HG02759 (cell line): ENCODE results near the gene NUTM2G.
"Not testable (repeated sequence)": the region's sequence is repeated elsewhere in the genome, so short reads cannot be mapped to it uniquely, and the experiment has no call there.

Experiments used
- ATAC-seq: cut with Tn5 transposase; IDR thresholded peaks from one replicate; pipeline ENCODE4 v1.9.1; 2021; ENCODE audit warnings: mild to moderate bottlenecking, moderate library complexity; ENCODE audit not compliant: unreplicated experiment

Gene NUTM2G, protein sequence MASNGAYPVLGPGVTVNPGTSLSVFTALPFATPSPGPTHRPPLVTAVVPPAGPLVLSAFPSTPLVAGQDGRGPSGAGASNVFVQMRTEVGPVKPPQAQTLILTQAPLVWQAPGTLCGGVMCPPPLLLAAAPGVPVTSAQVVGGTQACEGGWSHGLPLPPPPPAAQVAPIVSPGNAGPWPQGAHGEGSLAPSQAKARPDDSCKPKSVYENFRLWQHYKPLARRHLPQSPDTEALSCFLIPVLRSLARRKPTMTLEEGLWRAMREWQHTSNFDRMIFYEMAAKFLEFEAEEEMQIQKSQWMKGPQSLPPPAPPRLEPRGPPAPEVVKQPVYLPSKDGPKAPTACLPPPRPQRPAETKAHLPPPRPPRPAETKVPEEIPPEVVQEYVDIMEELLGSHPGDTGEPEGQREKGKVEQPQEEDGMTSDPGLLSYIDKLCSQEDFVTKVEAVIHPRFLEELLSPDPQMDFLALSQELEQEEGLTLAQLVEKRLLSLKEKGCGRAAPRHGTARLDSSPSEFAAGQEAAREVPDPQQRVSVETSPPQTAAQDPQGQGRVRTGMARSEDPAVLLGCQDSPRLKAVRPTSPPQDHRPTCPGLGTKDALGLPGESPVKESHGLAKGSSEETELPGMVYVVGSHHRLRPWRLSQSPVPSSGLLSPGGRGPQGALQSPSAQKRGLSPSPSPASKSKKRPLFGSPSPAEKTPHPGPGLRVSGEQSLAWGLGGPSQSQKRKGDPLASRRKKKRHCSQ

DNA sequence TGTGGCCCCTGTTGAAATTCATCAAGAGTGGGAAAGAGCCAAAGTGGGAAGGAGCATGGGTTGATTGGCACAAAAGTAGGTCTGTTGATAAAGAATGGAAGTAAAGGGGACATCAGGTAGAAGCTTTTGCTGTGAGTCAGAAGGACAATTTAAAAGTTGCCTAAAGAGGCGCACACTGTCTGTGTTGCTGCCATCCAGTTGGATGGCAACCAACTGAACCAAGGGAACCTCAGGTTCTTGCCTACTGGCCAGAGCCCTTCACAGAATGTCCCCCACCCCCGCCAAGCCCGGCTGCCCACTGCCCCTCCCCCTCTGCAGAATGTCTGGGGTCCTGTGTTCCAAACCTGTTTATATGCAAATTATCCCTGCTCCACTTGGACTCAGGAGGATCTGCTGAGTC is at the start of gene NUTM2G:
TSS of gene NUTM2G (plus strand) at position 301 of the 400 bp plus-strand sequence. CDS start 182 bp downstream, outside the sequence.
- ATAC-seq = not testable (repeated sequence)

DNA sequence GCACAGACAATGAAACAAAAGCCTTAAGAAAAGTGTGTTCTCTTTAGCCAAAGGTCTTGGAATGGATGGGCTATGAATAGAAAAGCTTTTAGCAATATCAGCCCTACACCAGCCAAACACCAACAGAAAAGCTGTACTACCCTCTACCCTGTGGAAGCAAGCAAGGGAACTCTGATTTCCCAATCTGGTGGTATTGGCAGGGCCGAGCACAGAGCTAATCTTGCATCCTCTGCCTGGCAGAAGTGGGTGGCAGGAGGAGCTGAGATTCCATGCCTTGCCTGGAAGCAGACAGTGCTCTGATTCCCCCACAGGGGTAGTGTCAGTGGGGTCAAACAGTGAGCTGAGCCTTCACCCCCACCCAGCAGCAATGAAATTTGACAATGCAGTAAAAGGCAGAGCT is 44.7 kb upstream of the NUTM2G start:
- ATAC-seq = no peak

DNA sequence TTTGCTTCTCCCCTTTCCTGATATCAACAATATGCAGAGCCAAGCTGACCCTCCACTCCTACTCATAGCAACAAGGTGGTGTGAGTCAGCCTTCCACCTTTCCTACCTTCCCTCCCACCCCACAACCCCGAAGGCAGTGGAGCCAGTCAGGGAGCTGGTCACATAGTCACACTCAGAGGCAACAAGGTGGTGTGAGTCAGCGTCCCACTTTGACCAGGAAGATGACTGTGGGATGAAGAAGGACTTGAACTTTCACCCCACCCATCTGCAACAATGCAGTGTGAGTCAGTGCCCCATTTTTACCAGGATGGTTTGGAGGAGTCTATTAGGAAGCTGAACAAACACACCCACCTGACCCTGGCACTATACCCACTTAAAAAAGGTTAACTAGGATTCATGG is 44.2 kb upstream of the NUTM2G start:
- ATAC-seq = no peak

DNA sequence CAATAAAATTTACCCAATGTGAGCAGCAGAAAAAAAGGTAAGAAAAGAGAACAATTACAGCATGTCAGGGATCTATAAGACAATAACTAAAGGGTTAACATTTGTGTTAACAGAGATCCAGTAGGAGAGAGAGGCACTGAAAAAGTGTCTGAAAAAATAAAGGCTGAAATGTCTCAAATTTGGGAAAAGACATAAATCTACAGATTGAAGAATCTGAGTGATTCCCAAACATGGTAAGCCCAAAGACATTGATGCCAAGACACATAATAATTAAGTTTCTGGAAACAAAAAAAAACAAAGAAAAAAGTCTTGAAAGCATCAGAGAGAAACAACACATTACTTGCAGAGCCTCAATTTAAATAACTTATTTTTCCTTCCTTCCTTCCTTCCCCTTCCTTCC is 43.2 kb upstream of the NUTM2G start:
- no peak for ATAC-seq

DNA sequence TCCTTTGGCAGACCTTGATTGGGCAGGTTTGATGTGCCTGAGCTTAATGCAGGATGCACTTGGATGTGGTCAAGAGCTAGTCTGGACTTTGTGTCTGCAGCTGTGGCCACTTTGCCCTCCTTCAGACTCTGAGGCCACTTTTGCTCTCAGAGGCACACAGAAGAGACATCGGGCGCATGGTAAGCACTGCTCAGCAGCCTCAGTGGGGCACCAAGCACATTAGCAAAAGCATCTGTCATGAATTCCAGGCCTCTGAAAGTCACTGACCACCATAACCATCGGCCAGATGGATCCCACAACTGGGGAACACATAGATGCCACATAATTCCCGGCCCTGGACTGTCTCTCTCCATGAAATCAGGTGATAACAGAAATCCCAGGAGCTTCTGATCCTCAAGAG is 40.1 kb upstream of the NUTM2G start:
- no peak for ATAC-seq

DNA sequence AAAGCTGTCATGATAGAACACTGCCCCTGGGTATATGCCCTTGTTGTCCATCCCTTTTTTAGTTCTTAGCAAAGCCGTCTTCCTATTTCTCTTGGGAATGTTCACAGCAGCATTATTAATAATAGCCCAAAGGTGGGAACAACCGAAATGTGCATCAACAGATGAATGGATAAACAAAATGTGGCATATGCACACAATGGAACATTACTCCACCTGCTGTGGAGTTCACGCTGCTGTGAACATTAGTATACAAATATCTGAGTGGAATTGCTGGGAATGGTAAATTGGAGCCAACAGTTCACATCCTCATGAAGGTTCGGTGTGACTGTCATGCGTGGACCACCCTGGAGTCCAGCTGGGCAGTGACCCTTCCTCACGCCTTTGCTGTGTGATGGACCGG is 36.5 kb upstream of the NUTM2G start:
- no peak for ATAC-seq

DNA sequence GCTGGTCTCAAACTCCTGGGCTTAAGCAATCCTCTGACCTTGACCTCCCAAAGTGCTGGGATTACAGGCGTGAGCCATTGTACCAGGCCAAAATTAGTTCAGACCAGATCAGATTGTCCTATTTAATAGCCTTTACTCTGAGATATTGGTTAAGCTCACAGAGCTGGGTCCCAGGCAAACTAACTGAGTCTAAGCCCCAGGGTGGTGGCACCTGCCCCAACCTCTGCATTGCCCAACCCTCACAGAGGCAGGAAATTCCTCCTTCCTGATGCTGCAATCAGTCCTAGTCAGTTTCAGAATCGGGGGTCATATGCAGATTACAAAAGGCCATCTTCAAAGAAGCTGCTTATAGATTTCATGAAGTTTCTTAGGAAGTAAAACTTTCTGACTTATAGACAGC is 28.6 kb upstream of the NUTM2G start:
- not testable (repeated sequence) for ATAC-seq

DNA sequence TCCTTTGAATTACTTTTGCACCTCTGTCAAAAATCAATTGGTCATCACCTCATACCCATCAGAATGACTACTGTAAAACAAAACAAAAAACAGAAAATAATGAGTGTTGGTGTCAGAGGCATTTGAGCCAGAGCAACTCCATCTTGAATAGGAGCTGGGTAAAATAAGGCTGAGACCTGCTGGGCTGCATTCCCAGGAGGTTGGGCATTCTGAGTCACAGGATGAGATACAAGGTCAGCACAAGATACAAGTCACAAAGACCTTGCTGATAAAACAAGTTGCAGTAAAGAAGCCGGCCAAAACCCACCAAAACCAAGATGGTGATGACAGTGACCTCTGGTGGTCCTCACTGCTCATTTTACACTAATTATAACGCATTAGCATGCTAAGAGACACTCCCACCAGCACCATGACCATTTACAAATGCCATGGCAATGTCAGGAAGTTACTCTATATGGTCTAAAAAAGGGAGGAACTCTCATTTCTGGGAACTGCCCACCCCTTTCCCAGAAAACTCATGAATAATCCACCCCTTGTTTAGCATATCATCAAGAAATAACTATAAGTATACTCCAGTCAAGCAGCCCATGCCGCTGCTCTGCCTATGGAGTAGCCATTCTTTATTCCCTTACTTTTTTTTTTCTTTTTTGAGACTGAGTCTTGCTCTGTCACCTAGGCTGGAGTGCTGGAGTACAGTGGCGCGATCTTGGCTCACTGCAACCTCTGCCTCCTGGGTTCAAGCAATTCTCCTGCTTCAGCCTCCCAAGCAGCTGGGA is 23.5 kb upstream of the NUTM2G start:
- not testable (repeated sequence) for ATAC-seq

DNA sequence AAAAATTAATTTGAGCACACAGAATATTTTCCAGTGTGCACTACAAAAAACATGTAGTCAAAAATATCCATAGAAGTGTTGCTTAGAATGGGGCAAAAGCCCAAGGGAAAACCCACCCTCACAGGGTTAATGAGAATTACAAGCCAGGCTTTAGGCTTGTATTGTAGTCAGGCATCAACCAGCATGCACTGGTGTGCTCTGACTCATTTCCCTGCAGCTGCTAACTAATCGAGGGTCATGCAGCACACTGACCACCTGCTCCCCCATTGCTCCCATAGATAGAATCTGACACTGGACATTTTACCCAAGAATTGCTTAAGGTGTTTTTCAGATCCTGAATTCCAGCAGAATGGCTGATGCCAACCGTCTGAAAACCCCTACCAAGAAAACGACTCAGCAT is 20.2 kb upstream of the NUTM2G start:
- not testable (repeated sequence) for ATAC-seq

DNA sequence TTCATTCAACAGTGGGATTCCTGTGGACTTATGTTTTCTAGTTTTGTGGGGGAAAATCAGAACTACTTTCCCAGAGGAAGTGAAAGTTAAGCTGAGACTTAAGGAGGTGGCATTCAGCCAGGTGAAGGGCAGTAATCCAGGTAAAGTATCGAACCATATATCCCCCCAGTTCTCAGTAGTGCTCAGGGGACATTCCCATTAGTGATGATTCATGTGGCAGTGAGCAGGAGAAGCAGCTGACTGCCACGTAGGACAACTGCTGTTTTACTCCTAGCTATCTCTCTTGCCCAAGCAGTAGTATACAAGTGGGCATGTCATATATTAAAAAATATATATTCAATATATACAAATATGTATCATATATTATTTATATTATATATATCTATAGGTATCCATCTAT is 13.1 kb upstream of the NUTM2G start:
- not testable (repeated sequence) for ATAC-seq

DNA sequence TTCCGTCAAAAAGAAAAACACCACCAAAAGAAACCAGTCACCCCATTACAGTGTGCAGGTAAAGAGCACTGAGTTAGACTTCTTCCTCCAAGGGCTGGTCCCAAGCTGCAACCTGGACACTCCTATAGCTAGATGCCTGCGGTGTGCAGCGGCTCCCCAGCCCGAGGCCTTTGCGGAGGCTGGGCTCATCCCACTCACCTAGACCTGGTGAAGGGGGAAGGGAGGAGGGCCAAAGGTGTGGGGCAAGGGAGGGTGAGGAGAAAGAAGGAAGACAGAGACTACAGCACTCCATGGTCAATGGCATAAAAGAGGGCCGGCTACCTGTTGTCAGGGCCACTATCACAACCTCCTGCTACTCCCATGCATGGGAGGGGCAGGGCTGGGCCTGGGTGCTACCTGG is 12.1 kb upstream of the NUTM2G start:
- ATAC-seq = not testable (repeated sequence)

DNA sequence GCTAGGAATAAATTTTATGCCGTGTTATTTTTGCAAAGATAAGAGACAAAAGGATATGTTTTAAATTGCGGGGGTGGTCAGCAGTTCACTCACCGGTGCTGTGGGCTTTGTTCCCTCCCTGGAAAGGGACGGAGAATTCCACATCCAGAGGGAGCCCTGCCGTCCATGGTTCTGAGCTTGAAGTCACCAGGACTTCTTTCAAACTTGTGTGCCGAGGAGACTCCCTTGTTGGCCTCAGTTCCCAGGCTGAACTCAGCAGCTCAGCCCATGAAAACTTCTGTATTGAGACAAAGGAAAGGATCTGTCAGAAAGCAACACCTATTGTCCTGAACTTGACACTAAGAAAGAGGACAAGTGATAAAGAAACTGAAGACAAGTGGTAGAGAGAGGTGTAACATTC is 10.1 kb upstream of the NUTM2G start:
- not testable (repeated sequence) for ATAC-seq

DNA sequence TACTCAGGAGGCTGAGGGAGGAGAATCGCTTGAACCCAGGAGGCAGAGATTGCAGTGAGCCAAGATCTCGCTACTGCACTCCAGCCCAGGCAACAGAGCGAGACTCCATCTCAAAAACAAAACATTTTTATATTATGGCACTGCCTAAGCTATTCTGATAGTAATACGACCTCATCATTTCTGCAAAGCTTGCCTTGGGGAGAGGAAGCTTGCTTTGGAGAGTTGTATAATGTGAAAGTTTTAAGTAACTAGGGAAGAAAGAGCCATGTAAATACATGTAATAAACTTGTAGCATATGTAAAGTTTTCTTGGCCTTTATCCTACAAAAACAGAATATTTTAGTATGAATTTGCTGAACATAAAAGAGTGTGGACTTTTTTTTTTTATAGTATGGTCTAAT is 7.8 kb upstream of the NUTM2G start:
- ATAC-seq = not testable (repeated sequence)

DNA sequence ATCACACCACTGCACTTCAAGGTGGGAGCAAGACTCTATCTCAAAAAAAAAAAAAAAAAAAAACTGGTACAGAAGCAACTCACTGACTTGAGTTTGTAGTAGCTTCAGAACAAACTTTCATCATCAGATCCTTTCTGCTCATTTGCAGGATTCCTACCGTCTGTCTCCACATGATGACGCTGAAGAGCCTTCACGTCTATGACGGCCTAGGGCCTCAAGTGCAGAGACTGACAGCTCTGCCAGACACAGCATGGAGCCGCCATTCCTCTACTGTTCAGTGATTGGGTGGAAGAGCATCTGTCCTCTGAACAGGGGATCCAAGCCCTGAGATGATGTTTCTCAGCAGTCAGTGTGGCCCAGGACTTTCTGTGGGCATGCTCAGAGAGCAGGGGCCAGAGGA is 3.1 kb upstream of the NUTM2G start:
- ATAC-seq = not testable (repeated sequence)

DNA sequence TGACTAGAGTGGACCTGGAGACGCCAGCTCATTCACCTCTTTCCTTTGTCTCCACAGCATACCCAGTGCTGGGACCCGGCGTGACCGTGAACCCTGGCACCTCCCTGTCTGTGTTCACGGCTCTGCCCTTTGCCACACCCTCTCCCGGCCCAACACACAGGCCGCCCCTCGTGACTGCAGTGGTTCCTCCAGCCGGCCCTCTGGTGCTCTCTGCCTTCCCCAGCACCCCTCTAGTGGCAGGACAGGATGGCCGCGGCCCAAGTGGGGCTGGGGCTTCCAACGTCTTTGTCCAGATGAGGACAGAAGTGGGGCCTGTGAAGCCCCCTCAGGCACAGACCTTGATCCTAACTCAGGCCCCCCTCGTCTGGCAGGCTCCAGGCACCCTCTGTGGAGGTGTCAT is 3.0 kb downstream of the NUTM2G start:
- not testable (repeated sequence) for ATAC-seq

DNA sequence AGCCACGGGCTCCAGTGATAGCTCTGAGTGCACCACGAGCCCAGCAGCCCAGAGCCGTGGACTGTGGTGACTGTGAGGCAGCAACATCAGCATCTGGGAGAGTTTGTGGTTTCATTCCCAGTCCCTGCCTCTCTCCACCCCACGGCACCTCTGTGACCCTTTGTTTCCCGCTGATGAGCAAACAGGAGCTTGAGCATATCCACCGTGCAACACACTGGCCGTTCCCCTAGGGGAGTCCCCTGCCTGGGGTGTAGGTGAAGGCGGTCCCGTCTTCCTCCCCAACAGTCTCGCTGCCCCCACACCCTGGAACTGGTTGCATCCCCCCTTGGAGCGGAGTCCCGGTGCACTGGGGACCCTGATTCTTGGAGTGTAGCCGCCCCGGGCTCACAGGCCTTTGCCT is 5.5 kb downstream of the NUTM2G start:
- ATAC-seq = not testable (repeated sequence)

DNA sequence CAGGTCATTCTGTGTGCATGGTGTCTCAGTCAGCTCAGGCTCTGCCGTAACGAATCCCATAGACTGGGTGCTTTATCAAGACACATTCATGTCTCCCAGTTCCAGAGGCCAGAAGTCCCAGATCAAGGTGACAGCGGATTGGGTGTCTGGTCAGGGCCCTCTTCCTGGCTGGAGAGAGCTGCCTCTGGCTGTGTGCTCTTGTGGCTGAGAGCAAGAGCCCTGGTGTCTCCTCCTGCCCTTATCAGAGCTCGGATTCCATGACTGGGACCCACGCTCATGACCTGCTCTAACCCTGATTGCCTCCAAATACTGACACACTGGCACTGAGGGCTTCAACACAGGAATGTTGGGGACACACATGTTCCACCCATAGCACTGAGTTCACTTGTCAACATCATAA is 6.1 kb downstream of the NUTM2G start:
- ATAC-seq = not testable (repeated sequence)

DNA sequence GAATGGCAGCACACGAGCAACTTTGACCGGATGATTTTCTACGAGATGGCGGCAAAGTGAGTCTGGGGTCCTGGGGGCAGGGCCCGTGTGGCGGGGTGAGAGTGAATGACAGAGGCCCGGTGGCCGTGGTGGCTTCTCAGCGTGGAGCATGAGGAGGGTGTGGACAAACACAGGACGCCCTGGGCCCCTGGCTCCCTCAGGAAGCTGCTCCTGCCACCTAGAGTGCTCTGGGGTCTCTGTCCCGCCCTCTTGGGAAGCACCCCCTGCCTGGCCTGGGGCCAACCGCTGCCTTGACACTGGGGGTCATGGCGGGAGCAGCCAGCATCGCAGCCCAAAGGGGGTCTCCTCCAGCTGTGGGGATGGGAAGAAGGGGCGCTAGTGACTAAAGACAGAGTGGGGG is 6.8 kb downstream of the NUTM2G start:
- not testable (repeated sequence) for ATAC-seq

DNA sequence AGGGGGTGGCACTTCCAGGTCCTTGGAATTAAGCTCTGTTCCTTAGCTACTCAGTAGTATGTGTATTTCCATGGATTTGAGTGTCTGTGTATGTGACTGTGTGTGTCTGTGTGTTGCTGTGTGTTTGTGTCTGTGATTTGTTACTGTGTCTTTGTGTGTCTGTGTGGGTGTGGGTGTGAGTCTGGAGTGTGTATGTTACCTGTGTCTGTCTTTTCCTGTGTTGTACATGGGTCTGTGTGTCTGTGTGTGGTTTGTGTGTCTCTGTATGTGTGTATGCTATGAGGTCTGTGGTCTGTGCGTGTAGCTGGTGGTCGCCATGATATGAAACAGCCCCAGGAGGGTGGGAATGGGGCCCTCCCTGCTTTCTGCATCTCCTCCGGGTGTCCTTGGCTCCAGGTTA is 8.8 kb downstream of the NUTM2G start:
- not testable (repeated sequence) for ATAC-seq

DNA sequence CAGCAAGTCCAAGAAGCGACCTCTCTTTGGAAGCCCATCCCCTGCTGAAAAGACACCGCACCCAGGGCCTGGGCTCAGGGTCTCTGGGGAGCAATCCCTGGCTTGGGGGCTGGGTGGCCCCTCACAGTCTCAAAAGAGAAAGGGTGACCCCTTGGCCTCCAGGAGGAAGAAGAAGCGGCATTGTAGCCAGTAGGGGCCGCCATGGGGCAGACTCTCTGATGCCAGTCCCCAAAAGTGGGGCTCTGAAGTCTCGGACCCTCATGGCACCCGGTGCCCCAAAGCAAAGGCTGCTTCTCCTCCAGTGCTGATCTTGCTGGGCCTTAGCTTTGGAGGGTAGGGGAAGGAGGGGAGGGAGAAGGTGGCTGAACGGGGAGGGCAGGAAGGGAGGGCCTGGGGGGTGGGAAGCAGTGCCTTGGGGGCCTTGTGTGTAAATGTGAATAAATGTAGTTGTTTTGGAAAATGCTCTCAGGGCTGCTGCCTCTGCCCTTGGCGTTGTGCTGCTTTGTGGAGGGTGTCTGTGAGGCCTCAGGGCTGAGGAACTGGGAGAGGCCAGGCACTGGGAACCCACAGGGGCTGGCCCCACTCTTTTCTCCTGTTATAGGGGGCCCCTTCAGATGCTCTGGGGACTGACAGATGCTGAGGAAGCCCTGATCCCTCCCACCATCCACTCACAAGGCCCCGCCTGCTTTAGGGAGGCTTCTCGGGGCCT is 10.5 kb downstream of the NUTM2G start:
- ATAC-seq = not testable (repeated sequence)

DNA sequence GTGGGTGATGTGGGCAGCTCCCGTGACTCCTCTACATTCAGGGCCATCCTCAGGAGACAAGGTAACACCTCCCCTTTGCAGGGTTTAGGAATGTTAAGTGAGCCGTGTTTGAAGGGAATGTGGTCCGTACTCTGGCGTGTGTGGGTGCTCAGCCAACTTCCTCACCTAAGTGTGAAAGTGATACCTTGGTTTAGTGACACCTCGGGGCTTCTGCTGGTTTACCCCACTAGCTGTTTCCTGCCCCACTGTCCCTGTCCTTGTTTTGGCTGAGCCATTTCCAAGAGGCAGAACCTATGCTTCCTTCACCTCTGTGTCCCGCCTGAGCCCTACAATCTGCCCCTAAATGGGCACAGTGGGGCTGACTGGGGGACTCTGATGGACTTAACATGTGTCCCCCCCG is 12.3 kb downstream of the NUTM2G start:
- ATAC-seq = not testable (repeated sequence)
